GM12875 (cell line): ENCODE measurements around the gene RETN.

Experiments used
- H3K4me3 ChIP-seq: one replicate; pipeline ENCODE4 v1.5.1; 2011; ENCODE audit warnings: low read depth, low read length, control low read depth
- TF ChIP-seq, protein P1 (sequence below): IDR thresholded peaks from 2 replicates; pipeline ENCODE4 v1.5.1; 2011; ENCODE audit warnings: low read depth, mild to moderate bottlenecking, control low read depth, inconsistent platforms, low read length, moderate library complexity, borderline replicate concordance; ENCODE audit not compliant: insufficient read depth

Gene RETN

DNA sequence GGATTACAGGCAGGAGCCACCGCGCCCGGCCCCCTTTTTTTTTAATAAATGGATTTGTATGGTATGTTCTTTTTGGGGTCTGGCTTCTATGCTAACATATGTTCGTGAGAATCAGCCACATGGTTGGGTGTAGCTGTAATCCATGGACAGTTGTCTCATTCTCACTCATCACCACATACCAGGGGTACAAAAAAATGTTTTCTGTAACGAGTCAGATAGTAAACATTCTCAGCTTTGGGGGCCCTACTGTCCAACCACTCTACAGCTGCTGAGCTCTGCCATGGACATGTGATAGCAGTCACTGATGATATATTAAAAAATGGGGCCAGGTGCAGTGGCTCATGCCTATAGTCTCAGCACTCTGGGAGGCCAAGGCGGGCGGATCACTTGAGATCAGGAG is 5.1 kb upstream of the RETN start:
- TF ChIP-seq, protein P1, sequence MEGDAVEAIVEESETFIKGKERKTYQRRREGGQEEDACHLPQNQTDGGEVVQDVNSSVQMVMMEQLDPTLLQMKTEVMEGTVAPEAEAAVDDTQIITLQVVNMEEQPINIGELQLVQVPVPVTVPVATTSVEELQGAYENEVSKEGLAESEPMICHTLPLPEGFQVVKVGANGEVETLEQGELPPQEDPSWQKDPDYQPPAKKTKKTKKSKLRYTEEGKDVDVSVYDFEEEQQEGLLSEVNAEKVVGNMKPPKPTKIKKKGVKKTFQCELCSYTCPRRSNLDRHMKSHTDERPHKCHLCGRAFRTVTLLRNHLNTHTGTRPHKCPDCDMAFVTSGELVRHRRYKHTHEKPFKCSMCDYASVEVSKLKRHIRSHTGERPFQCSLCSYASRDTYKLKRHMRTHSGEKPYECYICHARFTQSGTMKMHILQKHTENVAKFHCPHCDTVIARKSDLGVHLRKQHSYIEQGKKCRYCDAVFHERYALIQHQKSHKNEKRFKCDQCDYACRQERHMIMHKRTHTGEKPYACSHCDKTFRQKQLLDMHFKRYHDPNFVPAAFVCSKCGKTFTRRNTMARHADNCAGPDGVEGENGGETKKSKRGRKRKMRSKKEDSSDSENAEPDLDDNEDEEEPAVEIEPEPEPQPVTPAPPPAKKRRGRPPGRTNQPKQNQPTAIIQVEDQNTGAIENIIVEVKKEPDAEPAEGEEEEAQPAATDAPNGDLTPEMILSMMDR = no peak
- H3K4me3 ChIP-seq = no peak overlapping the region

DNA sequence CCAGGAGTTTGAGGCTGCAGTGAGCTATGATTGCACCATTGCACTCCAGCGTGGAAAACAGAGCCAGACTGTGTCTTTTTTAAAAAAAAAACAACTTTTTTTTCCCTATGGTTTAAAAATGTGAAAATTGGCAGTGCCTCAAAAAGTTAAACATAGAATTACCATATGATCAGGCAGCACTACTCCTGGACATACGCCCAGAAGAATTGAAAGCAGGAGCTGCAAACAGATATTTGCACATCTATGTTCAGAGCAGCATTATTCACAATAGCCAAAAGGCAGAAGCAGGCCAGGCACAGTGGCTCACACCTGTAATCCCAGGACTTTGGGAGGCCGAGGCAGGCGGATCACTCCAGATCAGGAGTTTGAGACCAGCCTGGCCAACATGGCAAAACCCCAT is 3.8 kb upstream of the RETN start:
- TF ChIP-seq, protein P1 = no peak
- H3K4me3 ChIP-seq = no peak overlapping the region

DNA sequence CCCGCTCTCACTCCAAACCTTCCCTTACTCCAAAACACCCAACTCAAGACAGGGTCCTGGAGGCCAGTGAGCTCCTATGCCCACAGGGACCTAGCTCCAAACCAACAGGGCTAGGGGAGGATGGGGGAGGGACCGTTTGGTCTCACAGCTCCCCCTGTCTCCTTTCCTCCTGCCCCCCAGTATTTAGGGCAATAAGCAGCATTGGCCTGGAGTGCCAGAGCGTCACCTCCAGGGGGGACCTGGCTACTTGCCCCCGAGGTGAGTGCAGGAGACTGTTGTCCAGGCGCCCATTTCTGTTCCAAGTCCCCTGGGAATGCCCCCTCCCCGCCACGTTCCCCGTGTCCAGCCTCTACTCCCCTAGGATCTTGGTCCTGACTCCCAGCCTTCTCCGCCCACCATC is 792 bp downstream of the RETN start:
- TF ChIP-seq, protein P1 = no peak
- no peak overlapping the region for H3K4me3 ChIP-seq

DNA sequence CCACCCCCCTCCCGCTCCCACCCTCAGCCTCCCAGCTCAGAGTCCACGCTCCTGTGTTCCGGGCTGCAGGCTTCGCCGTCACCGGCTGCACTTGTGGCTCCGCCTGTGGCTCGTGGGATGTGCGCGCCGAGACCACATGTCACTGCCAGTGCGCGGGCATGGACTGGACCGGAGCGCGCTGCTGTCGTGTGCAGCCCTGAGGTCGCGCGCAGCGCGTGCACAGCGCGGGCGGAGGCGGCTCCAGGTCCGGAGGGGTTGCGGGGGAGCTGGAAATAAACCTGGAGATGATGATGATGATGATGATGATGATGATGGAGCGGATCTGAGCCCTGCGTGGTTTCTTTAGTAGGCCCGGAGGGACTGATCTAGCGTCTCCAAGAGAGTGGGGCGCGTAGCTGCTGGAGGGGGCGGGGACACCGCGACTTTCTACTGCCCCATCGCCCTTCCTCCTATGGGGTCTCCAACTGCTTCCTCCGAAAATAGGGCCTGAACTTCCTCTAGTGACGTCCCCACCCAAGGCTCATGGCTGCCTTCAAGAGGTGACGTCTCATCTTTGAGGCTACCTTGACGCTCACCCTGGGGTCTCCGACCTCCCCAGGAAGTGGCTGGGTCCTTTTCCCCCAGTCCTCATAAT is 1.4 kb downstream of the RETN start:
- H3K4me3 ChIP-seq = no peak overlapping the region
- TF ChIP-seq, protein P1 = no peak

DNA sequence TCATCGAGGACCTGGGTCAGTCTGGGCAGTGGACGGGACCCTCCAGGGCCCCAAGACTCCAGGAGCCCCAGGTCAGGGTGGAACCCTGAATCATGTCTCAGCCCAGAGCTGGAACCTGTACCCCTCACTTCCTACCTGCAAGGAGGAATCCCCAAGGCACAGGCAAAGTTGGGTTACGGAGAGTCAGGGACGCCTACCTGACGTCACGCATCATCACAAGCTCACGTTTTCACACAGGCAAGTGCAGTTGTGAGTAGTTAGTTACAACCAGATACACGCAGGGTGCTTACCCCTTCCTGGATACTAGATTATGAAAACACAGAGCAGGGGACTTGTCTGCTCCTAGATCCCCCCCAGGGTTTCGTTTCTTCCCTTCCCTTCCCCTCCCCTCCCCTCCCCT is 1.9 kb downstream of the RETN start:
- TF ChIP-seq, protein P1 = no peak
- no peak overlapping the region for H3K4me3 ChIP-seq

DNA sequence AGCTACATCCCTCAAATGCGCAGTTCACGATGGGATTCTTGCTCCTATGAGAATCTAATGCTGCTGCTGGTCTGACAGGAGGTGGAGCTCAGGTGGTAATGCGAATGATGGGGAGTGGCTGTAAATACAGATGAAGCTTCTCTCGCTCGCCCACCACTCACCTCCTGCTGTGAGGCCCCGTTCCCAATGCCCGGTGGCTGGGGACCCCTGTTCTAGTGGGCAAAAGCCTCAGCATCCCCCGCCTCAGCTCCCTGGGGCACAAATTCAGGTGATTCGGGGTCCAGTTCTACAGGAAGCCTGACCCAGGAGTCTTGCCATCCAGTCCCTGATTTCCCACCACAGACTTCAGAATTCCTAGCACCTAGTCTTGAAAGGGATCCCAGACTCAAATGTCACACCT is 3.7 kb downstream of the RETN start:
- TF ChIP-seq, protein P1 = no peak
- no peak overlapping the region for H3K4me3 ChIP-seq

GRCh38 chr19:7674010-7675005 is 5.5 kb downstream of the RETN start:
- H3K4me3 ChIP-seq = no peak overlapping the region
- TF ChIP-seq, protein P1 = no peak
